Posterior cingulate gyrus (tissue), 11 donors: ENCODE results near the gene LRP2.
A peak's percentile ranks its signal among the peaks of the same experiment; 100 is the strongest.

Source experiments
- DNase-seq, 10 donors: peaks; one replicate each; pipeline versions ENCODE4 v3.0.0 to v3.0.0-alpha.2; 2020 to 2021; ENCODE audit warnings: mixed read lengths in 3 of 10
- intact Hi-C: fragments of 100-400 bp; cut with DNase I; formaldehyde crosslinking; loops from one replicate; pipeline ENCODE4 v1.15.1; 2023

Gene LRP2

GRCh38 chr2:169185711-169186110, 176.6 kb downstream of the LRP2 start:
- no peak for DNase-seq
- intact Hi-C loops = no loop called here

GRCh38 chr2:169184074-169184473, 178.3 kb downstream of the LRP2 start:
- DNase-seq = no peak
- intact Hi-C loops = no loop called here

- intact Hi-C loops = no loop called here
- DNase-seq = no peak
These were observed 179.8 kb downstream of the LRP2 start for GRCh38 chr2:169182573-169182972.

DNA sequence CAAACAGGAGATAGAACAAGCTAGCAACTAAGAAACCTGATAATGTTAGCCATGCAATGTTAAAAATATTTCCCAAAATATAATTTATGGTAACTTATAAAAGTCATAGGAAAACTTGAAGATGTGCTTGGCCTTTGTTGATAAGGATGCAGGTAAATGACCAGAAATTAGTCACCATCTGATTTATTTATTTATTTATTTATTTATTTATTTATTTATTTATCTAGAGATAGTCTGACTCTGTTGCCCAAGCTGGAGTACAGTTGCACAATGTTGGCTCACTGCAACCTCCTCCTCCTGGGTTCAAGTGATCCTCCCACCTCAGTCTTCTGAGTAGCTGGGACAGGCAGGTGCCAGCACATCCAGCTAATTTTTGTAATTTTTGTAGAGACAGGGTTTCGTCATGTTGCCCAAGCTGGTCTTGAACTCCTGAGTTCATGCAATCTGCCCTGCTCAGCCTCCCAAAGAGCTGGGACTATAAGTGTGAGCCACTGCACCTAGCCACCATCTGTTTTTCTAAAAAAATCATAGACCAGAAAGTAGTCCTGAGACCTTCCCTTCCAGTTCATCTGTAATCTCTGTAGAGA, 183.4 kb downstream of the LRP2 start:
- intact Hi-C loops = no loop called here
- DNase-seq = no peak

- no peak for DNase-seq
- intact Hi-C loops = no loop called here
These were observed 184.0 kb downstream of the LRP2 start for GRCh38 chr2:169178364-169178763.

DNA sequence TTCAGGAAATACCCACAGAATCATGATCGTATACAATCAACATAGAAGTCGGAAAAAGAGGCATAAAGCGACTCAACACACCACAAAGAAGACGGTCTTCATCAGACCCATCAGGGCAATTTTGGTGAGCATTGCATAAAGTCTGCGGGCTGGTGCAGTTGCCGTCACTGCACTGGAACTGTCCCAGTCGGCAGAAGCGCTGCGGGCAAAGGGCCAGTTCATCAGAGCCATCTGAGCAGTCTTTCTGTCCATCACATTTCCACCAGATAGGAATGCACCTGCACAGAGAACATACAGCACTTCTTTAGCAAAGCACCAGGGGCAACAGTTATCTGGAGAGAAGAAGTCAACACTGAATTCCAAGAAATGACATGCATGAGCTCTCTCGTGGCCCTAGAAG, 187.2 kb downstream of the LRP2 start:
- DNase-seq = peak in 4 of 10 donors; percentile 4 to 77 (median 36)
- intact Hi-C loops = no loop called here

- DNase-seq = peak in 5 of 10 donors; percentile 4 to 81 (median 40)
These were observed 188.5 kb downstream of the LRP2 start for GRCh38 chr2:169173876-169174275.

DNA sequence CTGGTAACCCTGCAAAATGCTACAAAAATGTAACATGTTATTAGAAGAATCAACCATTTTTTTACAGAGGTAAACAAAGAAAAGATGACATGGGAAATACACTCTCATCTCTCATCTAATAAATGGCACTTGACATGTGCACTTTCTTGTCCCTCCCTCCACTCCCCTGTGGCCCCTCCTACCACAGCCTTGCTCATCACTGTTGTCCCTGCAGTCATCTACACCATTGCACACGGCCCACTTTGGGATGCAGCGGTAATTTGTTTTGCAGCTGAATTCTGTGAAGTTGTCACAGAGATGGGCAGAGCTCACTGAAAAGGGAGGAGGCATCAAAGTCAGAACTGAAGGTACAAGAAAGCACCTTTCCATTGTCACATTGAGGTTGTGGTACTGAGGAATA, 189.4 kb downstream of the LRP2 start:
- no peak for DNase-seq
- intact Hi-C loops = no loop called here

More at GRCh38 chr2:169173876-169174275, 188.5 kb downstream of the LRP2 start:
- intact Hi-C loops = no loop called here

DNA sequence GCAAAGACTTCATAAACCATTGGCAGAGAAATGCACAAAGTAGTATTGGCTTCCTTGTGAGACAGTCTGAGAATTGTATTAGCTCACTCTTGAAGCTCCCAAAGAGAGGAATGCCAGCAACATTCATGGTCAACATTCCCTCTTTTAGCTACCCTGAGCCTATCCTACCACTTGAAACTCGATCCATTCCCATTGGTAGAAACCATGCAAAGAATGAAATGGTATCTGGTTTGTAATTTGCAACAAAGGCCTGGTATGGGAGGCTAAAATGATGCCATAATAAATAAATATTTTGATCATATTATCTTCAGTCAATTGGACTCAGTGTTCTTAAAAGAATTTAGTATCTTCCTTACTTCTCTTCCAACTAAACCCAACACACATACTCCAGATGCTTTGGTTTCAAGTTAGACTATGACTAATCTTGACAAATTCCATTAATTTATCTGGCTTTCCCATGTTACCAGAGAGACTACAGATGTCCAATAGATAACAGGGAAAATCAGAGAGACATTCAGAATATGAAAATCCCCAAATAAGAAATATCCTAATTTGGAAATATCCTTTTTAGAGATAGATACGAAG, 190.1 kb downstream of the LRP2 start:
- intact Hi-C loops = no loop called here

GRCh38 chr2:169165791-169166190, 196.5 kb downstream of the LRP2 start:
- intact Hi-C loops = no loop called here
- DNase-seq = no peak

More for the DNA sequence above, 190.1 kb downstream of the LRP2 start:
- no peak for DNase-seq

GRCh38 chr2:169164311-169164710, 198.0 kb downstream of the LRP2 start:
- intact Hi-C loops = no loop called here
- no peak for DNase-seq

DNA sequence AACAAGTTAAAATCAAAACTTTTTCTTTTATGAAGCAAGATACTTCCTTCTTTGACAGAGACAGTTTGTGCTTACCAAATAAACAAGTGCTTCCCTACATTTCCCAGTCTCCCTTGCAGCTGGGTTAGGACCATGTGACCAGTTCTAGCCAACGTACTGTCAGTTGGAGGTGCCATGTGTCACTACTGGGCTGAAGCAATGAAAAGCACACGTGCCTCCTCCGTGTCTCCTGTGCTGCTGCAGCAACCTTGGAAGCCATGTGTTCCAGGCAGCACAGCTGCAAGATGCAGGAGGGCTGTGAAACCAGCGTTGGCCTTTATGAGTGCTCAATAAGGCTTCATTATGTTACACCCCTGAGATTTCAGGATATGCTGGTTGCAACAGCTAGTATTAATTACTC, 199.7 kb downstream of the LRP2 start:
- no peak for DNase-seq

GRCh38 chr2:169160926-169161481, 201.3 kb downstream of the LRP2 start:
- no peak for DNase-seq
- intact Hi-C loops = no loop called here

More for the DNA sequence above, 199.7 kb downstream of the LRP2 start:
- intact Hi-C loops = no loop called here

- DNase-seq = no peak
These were observed 202.6 kb downstream of the LRP2 start for GRCh38 chr2:169159686-169160085.

DNA sequence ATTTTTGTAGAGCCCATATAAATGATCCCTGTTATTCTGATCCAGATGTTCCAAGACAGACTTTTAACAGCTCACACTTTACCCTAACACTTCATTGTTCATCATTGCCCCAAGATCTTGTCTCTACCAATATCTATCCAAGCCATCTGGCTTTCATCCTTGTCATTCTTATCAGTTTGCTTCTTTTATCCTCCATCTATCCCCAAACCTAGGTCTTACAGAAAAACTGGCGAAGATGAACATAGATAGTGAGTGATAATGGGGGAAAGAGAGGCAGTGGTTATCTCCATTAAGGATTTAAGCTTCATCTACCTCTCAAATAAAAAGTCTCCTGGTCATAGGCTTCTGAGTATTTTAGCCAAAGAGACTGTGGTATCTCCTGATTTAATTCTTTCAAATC, 203.5 kb downstream of the LRP2 start:
- intact Hi-C loops = no loop called here

More at GRCh38 chr2:169159686-169160085, 202.6 kb downstream of the LRP2 start:
- intact Hi-C loops = no loop called here

DNA sequence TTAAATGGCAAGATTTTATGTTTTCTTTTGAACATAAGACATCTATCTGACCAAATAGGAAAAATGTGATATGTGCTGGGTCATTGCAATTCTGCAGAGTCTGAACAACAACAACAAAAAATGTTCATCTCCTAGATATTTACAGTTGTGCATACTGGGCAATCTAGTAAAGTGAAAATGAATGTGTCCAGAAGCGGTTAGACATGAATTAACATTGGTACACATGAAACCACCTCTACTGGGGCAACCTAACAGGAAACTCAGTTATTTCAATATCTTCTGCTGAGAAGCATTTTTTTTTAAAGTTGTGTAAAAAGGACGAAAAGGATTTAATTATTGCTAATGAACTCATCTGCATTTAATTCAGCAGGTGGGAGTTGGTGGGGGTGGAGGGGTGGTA, 216.1 kb downstream of the LRP2 start:
- intact Hi-C loops = no loop called here
- no peak for DNase-seq

More for the DNA sequence above, 203.5 kb downstream of the LRP2 start:
- no peak for DNase-seq

DNA sequence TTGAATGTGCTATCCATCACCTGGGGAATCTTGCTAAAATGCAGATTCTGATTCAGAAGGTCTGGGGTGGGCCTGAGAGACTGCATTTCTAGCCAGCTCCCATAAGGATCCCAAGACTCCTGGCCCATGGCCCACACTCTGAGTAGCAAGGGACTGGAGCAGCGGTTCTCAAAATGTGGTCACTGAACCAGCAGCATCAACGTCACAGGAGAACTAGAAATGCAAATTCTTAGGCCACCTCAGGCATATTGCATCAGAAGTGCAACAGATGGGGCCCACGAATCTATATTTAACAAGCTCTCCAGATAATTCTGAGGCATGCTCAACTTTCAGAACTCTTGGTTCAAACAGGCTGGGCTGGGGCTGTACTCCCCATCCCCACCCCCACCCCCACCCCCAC, 218.3 kb downstream of the LRP2 start:
- DNase-seq = peak in 1 of 10 donors; percentile 66
- intact Hi-C loops = no loop called here

DNA sequence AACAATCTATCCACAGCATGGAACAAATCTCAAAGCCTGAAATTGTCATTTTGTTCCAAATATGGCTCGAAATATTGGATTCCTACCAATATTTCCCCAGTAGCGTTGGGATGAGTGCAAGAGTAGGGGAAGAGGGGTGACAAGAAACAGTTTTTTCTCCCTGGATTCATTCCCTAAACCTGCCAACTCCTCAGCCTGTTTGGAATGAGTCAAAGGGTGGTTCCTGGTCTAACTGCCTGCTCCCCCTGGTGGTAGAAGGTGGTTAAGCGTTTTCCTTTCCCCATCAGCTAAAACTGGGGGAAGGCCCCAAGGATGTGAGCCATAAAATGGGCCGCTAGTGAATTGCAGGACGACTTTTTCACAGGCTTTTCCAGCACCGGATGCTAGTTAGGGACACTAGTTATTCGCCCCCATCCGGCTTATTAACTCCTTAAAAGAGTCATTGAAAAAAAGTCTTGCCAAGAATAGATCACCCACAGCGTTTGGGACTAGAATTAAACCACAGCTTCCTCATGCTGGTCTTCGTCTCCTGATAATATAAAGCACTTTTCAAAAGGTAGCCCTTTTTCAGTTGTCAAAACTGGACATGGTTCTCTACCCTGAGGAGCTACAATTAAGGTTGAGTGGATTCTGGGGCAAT, 220.5 kb downstream of the LRP2 start:
- peak in 4 of 10 donors; percentile 15 to 47 (median 30) for DNase-seq
- intact Hi-C loops = no loop called here

GRCh38 chr2:169139993-169140767, 222.2 kb downstream of the LRP2 start:
- DNase-seq = no peak
- intact Hi-C loops = no loop called here

DNA sequence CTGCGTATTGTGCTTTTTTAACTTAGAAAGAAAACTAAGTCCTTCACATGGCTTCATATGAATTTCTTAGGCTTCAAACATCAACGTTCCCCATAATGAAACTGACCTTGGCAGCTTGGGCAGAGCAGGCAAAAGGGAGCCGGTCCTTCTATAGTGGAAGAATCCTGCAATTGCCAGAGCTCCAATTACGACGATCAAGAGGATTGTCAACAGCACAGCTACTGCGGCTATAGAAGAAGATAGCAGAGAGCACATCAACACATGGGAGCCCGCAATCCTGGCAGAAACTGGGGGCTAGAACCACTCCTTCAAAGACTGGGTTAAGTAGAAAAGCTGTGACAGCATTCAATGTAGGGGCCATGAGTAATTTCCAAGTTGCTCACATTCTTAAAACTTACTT, 223.2 kb downstream of the LRP2 start:
- intact Hi-C loops = no loop called here
- no peak for DNase-seq

GRCh38 chr2:169137924-169138323, 224.4 kb downstream of the LRP2 start:
- DNase-seq = no peak
- intact Hi-C loops = no loop called here
